Measurements from ENCODE around the gene CLSTN2. TPM values are rescaled to one million over a fixed set of nuclear protein-coding genes. Genes with fewer than 3 reads are reported as not detected.

Gene CLSTN2
- total and polyA plus RNA-seq, 12 donors, result 0.67 to 17.8 (median 5.3) TPM

DNA sequence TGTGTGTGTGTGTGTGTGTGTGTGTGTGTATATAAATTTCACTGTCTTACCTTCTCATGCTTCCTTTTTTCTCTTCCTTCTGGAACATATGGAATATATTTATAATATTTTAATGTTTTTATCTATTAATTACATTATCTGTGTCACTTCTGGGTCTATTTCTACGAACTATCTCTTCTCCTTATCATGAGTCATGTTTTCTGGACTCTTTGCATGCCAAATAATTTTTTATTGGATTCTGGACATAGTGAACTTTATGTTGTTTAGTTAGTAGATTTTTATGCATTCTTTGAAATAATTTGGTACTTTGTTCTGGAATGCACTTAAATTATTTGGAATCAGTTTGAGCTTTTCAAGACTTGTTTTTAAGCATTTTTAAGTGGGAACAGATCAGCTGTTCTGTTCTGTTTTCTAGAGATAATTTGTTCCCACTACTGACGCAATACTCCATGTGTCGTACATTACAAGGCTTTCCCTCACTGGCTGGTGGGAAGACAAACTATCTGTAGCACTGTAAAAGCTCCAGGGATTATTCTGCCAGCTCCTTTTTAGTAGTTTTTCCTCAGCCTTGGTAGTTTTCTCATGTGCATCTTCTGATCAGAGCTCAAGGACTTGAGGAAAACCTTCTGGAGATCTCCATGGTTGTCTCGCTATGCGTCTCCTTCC is 302.0 kb downstream of the CLSTN2 start:
- Histone ChIP-seq H3K36me3 (replicated peaks in 1 of 2) (no peaks in the 10 kb centered on the region), H3K4me3 (no peak overlapping the region), H3K4me1 (replicated peaks in 1 of 2) (no peaks in the 10 kb centered on the region), H3K27ac (no peak overlapping the region), H3K27me3 (no peaks in the 10 kb centered on the region), H3K9me3 (replicated peaks in 1 of 3) (no peaks in the 10 kb centered on the region)
- WGBS, 4 donors, result 70 to 79% (median 74%) methylated on average over 5 of the region's 5 CpGs
- DNase-seq, result no peak
- TF ChIP-seq POLR2A (IDR thresholded peaks at IDR 0.05), result no peak
- TF ChIP-seq, protein P1, sequence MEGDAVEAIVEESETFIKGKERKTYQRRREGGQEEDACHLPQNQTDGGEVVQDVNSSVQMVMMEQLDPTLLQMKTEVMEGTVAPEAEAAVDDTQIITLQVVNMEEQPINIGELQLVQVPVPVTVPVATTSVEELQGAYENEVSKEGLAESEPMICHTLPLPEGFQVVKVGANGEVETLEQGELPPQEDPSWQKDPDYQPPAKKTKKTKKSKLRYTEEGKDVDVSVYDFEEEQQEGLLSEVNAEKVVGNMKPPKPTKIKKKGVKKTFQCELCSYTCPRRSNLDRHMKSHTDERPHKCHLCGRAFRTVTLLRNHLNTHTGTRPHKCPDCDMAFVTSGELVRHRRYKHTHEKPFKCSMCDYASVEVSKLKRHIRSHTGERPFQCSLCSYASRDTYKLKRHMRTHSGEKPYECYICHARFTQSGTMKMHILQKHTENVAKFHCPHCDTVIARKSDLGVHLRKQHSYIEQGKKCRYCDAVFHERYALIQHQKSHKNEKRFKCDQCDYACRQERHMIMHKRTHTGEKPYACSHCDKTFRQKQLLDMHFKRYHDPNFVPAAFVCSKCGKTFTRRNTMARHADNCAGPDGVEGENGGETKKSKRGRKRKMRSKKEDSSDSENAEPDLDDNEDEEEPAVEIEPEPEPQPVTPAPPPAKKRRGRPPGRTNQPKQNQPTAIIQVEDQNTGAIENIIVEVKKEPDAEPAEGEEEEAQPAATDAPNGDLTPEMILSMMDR (IDR thresholded peaks at IDR 0.05), result no peak
- intact Hi-C loops (cut with DNase I), result no loop called here

DNA sequence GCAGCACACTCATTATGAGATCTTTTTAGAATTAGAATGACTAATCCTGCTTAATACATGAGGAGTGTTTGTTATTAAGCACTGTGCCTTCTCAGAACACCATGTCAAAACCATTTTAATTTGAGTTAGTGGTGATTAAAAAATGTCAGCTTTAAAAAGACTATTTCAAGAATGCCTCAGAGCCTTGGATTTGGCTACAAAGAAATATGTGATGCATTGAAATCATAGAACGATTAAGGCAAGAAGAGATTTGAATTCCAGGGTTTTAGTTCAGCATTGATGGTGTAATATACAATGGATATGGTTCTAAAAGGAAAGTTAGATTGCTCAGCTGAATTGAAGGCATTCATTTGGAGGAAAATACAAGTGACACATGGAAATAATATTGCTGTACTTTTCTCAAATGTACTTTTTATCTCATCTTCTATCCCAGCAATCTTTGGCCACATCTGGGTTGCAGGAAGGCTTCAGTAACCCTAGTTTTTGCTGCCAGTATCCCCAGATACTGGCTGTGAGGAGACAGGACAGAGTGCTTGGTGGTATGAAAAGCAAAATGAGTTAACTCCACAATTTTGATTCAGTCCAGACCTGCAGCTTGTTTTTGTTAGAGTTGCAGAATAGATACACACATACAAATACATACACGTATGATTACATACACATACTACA is 303.8 kb downstream of the CLSTN2 start:
- Histone ChIP-seq H3K4me1 (replicated peaks in 1 of 2) (no peaks in the 10 kb centered on the region), H3K9me3 (replicated peaks in 1 of 3) (no peaks in the 10 kb centered on the region), H3K4me3 (no peak overlapping the region), H3K27me3 (no peaks in the 10 kb centered on the region), H3K27ac (no peak overlapping the region), H3K36me3 (replicated peaks in 1 of 2) (no peaks in the 10 kb centered on the region)
- no peak for TF ChIP-seq POLR2A (IDR thresholded peaks at IDR 0.05)
- TF ChIP-seq, protein P1 (IDR thresholded peaks at IDR 0.05), result no peak
- intact Hi-C loops (cut with DNase I), result no loop called here
- WGBS, 4 donors, result 64 to 73% (median 66%) methylated on average over 2 of the region's 2 CpGs
- no peak for DNase-seq

DNA sequence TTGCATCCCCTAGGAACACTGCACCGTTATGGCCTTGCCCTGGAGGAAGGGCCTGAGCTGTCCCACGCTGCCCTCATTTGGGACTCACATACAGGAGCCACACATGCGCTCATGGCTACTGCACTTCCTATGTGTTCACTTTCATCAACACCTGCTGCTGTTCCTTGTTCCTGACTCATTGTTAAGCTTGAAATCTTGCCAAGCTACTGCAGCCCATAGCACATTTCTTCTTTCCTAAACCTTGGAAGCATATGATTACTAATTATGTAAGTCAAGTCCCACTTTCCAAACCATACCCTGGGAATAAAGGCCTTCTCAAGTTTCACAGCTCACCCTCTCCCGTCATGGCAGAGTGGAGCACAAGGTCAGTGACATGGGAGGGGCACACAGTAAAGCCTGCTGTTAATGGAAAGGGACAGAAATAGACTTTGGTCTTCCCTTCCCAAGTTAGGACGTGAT is 307.9 kb downstream of the CLSTN2 start:
- no peaks in the 10 kb centered on the region for H3K27me3 ChIP-seq
- H3K4me3 ChIP-seq, result no peak overlapping the region
- no peaks in the 10 kb centered on the region for H3K36me3 ChIP-seq (replicated peaks in 1 of 2)
- no peaks in the 10 kb centered on the region for H3K4me1 ChIP-seq (replicated peaks in 1 of 2)
- peak in 1 of 7 donors; percentile 10 for DNase-seq
- H3K9me3 ChIP-seq (replicated peaks in 1 of 3), result no peaks in the 10 kb centered on the region
- TF ChIP-seq POLR2A (IDR thresholded peaks at IDR 0.05), result no peak
- TF ChIP-seq, protein P1 (IDR thresholded peaks at IDR 0.05), result no peak
- no peak overlapping the region for H3K27ac ChIP-seq
- intact Hi-C loops (cut with DNase I), result no loop called here
- WGBS, 4 donors, result 54 to 72% (median 67%) methylated on average over 5 of the region's 5 CpGs

DNA sequence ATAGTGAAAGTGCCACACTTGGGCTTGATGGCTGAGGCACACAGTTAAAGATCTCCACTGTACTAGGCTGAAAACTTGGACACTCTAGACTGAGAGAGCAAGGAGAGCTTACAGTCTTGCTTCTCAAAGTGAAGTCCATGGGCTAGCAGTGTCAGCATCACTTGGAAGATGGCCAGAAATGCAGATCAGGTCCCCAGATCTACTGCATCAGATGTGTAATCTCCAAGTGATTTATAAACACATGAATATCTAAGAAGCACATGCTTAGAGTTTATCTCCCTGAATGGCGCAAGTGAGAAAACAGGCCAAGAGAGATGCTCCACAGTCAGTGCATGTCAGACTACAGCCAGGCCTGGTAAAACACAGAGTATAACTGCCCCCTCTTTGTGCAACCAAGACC is 308.6 kb downstream of the CLSTN2 start:
- no peaks in the 10 kb centered on the region for H3K36me3 ChIP-seq (replicated peaks in 1 of 2)
- H3K9me3 ChIP-seq (replicated peaks in 1 of 3), result no peaks in the 10 kb centered on the region
- 96 to 100% (median 100%) methylated on average over 1 of the region's 1 CpG for WGBS, 4 donors
- H3K4me1 ChIP-seq (replicated peaks in 1 of 2), result no peaks in the 10 kb centered on the region
- H3K27ac ChIP-seq, result no peak overlapping the region
- H3K4me3 ChIP-seq, result no peak overlapping the region
- no peak for DNase-seq
- TF ChIP-seq, protein P1 (IDR thresholded peaks at IDR 0.05), result no peak
- no peak for TF ChIP-seq POLR2A (IDR thresholded peaks at IDR 0.05)
- no peaks in the 10 kb centered on the region for H3K27me3 ChIP-seq
- intact Hi-C loops (cut with DNase I), result no loop called here
